Measurements from ENCODE around the gene ROGDI. TPM values are rescaled to one million over a fixed set of nuclear protein-coding genes. Genes with fewer than 3 reads are reported as not detected.

Gene ROGDI
- total and polyA plus RNA-seq, 2 of the 13 experiments (the other 11 are each of a cell fraction or from before 2014, with no cell fraction given): 19.2 to 42.1 TPM

DNA sequence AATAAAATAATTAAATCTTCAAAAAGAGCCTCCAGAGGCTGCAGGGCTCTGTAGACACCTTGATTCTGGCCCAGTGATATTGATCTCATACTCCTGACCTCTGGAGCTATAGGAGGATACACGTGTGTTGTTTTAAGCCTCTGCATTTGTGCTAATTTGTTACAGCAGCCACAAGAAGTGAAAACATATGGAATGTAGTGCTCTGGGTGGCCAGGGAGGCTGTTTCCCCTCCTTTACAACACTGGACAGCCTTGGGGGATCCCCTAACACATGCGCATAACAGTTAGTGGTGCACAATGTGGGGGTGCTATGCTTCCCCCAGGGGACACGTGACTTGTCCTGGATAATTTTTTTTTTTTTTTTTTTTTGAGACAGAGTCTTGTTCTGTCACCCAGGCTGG is 30.8 kb downstream of the ROGDI start:
- CTCF ChIA-PET (ENCODE audit: low intra/inter-chr PET ratio, low total read pairs): no interaction called here
- peak overlapping the region; percentile 55 for H3K4me2 ChIP-seq (ENCODE audit: low read depth, low read length)
- no peaks in the 10 kb centered on the region for H4K20me1 ChIP-seq (ENCODE audit: insufficient read depth, low read length)
- H3K4me1 ChIP-seq (ENCODE audit: insufficient read depth, low read length): peaks cover 33% of the 10 kb centered on the region
- H3K27ac ChIP-seq (ENCODE audit: extremely low read length, insufficient read depth, low read length): no peak overlapping the region
- DNase-seq (ENCODE audit: low spot score) (no peak), ATAC-seq (no peak), FAIRE-seq (no peak)
- no peak overlapping the region for H3K4me3 ChIP-seq (replicated peaks in 1 of 3; ENCODE audit: insufficient read depth in 1 of 3, low read depth in 2 of 3, low read length in 3 of 3)
- WGBS (ENCODE audit: low lambda C conversion rate): 17% methylated on average over 3 of the region's 3 CpGs
- H3K9ac ChIP-seq (ENCODE audit: insufficient read depth, low read depth, low read length): no peak overlapping the region
- no TSS peak for BruUV-seq (replicated peaks)
- H2AFZ ChIP-seq (ENCODE audit: low read length): peak overlapping the region; percentile 69
- intact Hi-C loops (cut with micrococcal nuclease; ENCODE audit: unreplicated experiment) (no loop called here), in situ Hi-C loops (cut with HindIII; ENCODE audit: extremely low pct_ligation_motif_present, low pct_unique_long_range_greater_than_20kb) (no loop called here)
- peak; percentile 82 for TF ChIP-seq ZNF12 (CRISPR knock-in tag; IDR thresholded peaks at IDR 0.05)
- TF ChIP-seq ZNF362 (CRISPR knock-in tag; IDR thresholded peaks at IDR 0.05; ENCODE audit: borderline replicate concordance): peak; percentile 43; the same call in 1 of the 2 replicates
- TF ChIP-seq, protein P1, sequence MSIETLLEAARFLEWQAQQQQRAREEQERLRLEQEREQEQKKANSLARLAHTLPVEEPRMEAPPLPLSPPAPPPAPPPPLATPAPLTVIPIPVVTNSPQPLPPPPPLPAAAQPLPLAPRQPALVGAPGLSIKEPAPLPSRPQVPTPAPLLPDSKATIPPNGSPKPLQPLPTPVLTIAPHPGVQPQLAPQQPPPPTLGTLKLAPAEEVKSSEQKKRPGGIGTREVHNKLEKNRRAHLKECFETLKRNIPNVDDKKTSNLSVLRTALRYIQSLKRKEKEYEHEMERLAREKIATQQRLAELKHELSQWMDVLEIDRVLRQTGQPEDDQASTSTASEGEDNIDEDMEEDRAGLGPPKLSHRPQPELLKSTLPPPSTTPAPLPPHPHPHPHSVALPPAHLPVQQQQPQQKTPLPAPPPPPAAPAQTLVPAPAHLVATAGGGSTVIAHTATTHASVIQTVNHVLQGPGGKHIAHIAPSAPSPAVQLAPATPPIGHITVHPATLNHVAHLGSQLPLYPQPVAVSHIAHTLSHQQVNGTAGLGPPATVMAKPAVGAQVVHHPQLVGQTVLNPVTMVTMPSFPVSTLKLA (IDR thresholded peaks at IDR 0.05): peak; percentile 40
- no peak for TF ChIP-seq ZNF180 (CRISPR knock-in tag; IDR thresholded peaks at IDR 0.05; ENCODE audit: borderline replicate concordance, low read depth)
- peak; percentile 48; the same call in 1 of the 2 replicates for TF ChIP-seq RAD51 (IDR thresholded peaks at IDR 0.05; ENCODE audit: borderline replicate concordance)
- TF ChIP-seq DZIP1 (CRISPR knock-in tag; IDR thresholded peaks at IDR 0.05): no peak
- TF ChIP-seq, protein P2, sequence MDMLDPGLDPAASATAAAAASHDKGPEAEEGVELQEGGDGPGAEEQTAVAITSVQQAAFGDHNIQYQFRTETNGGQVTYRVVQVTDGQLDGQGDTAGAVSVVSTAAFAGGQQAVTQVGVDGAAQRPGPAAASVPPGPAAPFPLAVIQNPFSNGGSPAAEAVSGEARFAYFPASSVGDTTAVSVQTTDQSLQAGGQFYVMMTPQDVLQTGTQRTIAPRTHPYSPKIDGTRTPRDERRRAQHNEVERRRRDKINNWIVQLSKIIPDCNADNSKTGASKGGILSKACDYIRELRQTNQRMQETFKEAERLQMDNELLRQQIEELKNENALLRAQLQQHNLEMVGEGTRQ (IDR thresholded peaks at IDR 0.05; ENCODE audit: low read depth, low read length): no peak
- TF ChIP-seq, protein P2 (CRISPR knock-in tag; IDR thresholded peaks at IDR 0.05; ENCODE audit: borderline replicate concordance): peak; percentile 61; the same call in 1 of the 2 replicates
- TF ChIP-seq HNRNPL (IDR thresholded peaks at IDR 0.05; ENCODE audit: low read depth, low read length): no peak
- no peaks in the 10 kb centered on the region; a peak in 2 of 5 replicates for H3K27me3 ChIP-seq (ENCODE audit: control insufficient read depth in 1 of 2, insufficient read depth in 2 of 2, low read length in 2 of 2)
- no peaks in the 10 kb centered on the region for H3K36me3 ChIP-seq (replicated peaks in 1 of 2; ENCODE audit: control insufficient read depth in 1 of 2, insufficient read depth in 2 of 2, low read length in 2 of 2)
- H3K79me2 ChIP-seq (ENCODE audit: insufficient read depth, low read length): no peaks in the 10 kb centered on the region
- H3K9me3 ChIP-seq (ENCODE audit: low read length): no peaks in the 10 kb centered on the region
- POLR2A ChIA-PET: interaction anchor here (0.7 kb wide), 1 partner anchor 261 kb away, joined by 4 read pairs; no protein-coding TSS in a partner anchor
